A673 (cell line): ENCODE measurements around the gene NDUFV2. TPM values are rescaled to one million over a fixed set of nuclear protein-coding genes. Genes with fewer than 3 reads are reported as not detected.

Source experiments
- BruUV-seq: library from RNA; stranded (reverse); fragments of 400-500 nt; replicated peaks from 2 replicates; lab custom pipeline; 2021; lab: Mats Ljungman, UMichigan
- CTCF ChIA-PET: fragments of 300-600 bp; sonication (Branson Sonifier 250); formaldehyde crosslinking; loops from one replicate; lab custom pipeline; 2022; ENCODE audit warnings: antibody characterized with exemption; lab: Charles Lee
- POLR2A ChIA-PET: fragments of 300-600 bp; sonication (Branson Sonifier 250); formaldehyde crosslinking; loops from one replicate; lab custom pipeline; 2022; ENCODE audit warnings: antibody characterized with exemption; ENCODE audit not compliant: low non-redundant PET; lab: Charles Lee
- DNase-seq: peaks from one replicate; pipeline ENCODE4 v3.0.0-alpha.2; 2015; ENCODE audit warnings: low spot score
- H3K27ac ChIP-seq: fragments of 200-600 bp; sonication (generic); 2 replicates; pipeline ENCODE4 v1.5.1; 2016; ENCODE audit warnings: mixed run types, low read depth, mild to moderate bottlenecking, mixed read lengths, antibody characterized with exemption, low read length; ENCODE audit not compliant: poor library complexity, severe bottlenecking
- H3K27me3 ChIP-seq: fragments of 200-600 bp; sonication (generic); replicated peaks from 2 replicates; pipeline ENCODE4 v1.6.1; 2017; ENCODE audit warnings: mixed run types, low read depth, mild to moderate bottlenecking, mixed read lengths, antibody characterized with exemption, low read length; ENCODE audit not compliant: insufficient read depth, poor library complexity
- H3K36me3 ChIP-seq: fragments of 200-600 bp; sonication (generic); 2 replicates; pipeline ENCODE4 v1.6.1; 2016; ENCODE audit warnings: mixed run types, mild to moderate bottlenecking, mixed read lengths, antibody characterized with exemption, low read length; ENCODE audit not compliant: insufficient read depth, poor library complexity, severe bottlenecking
- H3K4me1 ChIP-seq: fragments of 200-600 bp; sonication (generic); 2 replicates; pipeline ENCODE4 v1.6.1; 2017; ENCODE audit warnings: mixed run types, mild to moderate bottlenecking, mixed read lengths, antibody characterized with exemption, low read length; ENCODE audit not compliant: insufficient read depth, poor library complexity, severe bottlenecking
- H3K4me3 ChIP-seq: fragments of 200-600 bp; sonication (generic); 2 replicates; pipeline ENCODE4 v1.5.1; 2016; ENCODE audit warnings: low read depth, mixed run types, mild to moderate bottlenecking, mixed read lengths, low read length; ENCODE audit not compliant: poor library complexity, severe bottlenecking
- H3K9me3 ChIP-seq: fragments of 200-600 bp; sonication (generic); 2 replicates; pipeline ENCODE4 v1.6.1; 2016; ENCODE audit warnings: mixed run types, low read depth, mild to moderate bottlenecking, mixed read lengths, antibody characterized with exemption, low read length; ENCODE audit not compliant: poor library complexity, severe bottlenecking
- EZH2 ChIP-seq: fragments of 200-600 bp; sonication (generic); IDR thresholded peaks from 2 replicates; pipeline ENCODE4 v1.6.1; 2017; ENCODE audit warnings: borderline replicate concordance, low read depth, mild to moderate bottlenecking, mixed read lengths, antibody characterized with exemption, low read length; ENCODE audit not compliant: poor library complexity, severe bottlenecking
- intact Hi-C: fragments of 100-400 bp; cut with micrococcal nuclease; formaldehyde crosslinking; loops from one replicate; pipeline ENCODE4 v1.10.0; 2022; ENCODE audit not compliant: unreplicated experiment
- total RNA-seq: library from RNA; stranded (reverse); gene quantifications from 2 replicates; pipeline ENCODE4 v1.2.3, GENCODE V29; 2021
- TF ChIP-seq, protein P1 (sequence below): fragments of 300-800, 200-600 bp; sonication (generic); conservative IDR thresholded peaks from 2 replicates; pipeline ENCODE4 v1.5.1; 2017; ENCODE audit warnings: low read depth, mild to moderate bottlenecking, antibody characterized with exemption, low read length, moderate library complexity, mixed read lengths

Gene NDUFV2
- total RNA-seq, 1 experiment from 2014 or later = 161 TPM

DNA sequence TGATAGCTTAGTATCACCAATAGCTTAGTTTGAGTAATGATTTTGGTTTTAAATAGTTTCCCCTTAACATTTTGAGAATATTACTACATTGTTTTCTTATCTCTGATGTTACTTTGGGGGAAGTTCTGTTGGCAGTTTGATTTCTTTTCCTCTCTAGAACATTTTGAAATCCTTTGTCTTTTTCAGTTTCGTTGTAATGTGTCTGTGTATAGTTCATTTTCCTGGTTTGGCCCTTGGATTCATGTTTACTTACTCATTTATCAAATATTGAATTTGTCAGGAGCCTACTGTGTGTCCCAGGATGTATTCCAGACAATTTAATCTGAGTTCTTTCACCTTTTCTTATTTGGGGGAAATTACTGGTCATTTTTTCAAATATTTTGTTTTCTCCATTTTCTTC is 50.8 kb downstream of the NDUFV2 start:
- BruUV-seq = no TSS peak
- H3K9me3 ChIP-seq = no peaks in the 10 kb centered on the region
- H3K4me3 ChIP-seq = no peak overlapping the region
- no peaks in the 10 kb centered on the region for H3K36me3 ChIP-seq
- intact Hi-C loops = no loop called here
- no peaks in the 10 kb centered on the region for H3K27me3 ChIP-seq
- DNase-seq = no peak
- CTCF ChIA-PET = no interaction called here
- no peak overlapping the region for H3K27ac ChIP-seq
- TF ChIP-seq, protein P1, sequence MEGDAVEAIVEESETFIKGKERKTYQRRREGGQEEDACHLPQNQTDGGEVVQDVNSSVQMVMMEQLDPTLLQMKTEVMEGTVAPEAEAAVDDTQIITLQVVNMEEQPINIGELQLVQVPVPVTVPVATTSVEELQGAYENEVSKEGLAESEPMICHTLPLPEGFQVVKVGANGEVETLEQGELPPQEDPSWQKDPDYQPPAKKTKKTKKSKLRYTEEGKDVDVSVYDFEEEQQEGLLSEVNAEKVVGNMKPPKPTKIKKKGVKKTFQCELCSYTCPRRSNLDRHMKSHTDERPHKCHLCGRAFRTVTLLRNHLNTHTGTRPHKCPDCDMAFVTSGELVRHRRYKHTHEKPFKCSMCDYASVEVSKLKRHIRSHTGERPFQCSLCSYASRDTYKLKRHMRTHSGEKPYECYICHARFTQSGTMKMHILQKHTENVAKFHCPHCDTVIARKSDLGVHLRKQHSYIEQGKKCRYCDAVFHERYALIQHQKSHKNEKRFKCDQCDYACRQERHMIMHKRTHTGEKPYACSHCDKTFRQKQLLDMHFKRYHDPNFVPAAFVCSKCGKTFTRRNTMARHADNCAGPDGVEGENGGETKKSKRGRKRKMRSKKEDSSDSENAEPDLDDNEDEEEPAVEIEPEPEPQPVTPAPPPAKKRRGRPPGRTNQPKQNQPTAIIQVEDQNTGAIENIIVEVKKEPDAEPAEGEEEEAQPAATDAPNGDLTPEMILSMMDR = no peak
- TF ChIP-seq EZH2 = no peak
- H3K4me1 ChIP-seq = no peaks in the 10 kb centered on the region
- POLR2A ChIA-PET = no interaction called here

DNA sequence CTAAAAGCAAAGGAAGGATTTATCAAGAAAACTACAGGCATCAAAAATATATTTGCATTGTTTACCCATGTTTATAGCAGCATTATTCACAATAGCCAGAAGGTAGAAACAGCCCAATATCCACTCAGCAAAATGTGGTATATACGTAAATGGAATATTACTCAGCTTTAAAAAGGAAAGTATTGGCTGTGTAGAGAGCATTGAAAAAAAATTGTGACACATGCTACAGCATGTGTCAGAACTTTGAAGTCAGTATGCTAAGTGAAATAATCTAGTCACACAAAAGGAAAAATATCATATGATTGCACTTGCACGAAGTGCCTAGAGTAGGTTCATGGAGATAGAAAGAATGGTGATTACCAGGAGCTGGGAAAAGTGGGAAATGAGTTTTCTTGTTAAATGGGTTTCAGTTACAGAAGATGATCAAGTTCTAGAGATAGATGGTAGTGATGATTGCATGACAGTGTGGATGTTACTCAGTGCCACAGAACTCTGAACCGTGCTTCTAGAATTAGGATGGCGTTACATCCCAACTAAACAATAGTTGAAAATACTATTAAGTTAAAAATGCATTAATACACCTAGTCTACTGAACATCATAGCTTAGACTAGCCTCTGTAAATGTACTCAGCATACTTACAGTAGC is 54.2 kb downstream of the NDUFV2 start:
- H3K36me3 ChIP-seq = no peaks in the 10 kb centered on the region
- H3K9me3 ChIP-seq = no peaks in the 10 kb centered on the region
- H3K27me3 ChIP-seq = no peaks in the 10 kb centered on the region
- no TSS peak for BruUV-seq
- H3K4me1 ChIP-seq = no peaks in the 10 kb centered on the region
- no peak for DNase-seq
- no peak overlapping the region for H3K27ac ChIP-seq
- POLR2A ChIA-PET = no interaction called here
- CTCF ChIA-PET = no interaction called here
- TF ChIP-seq, protein P1 = no peak
- TF ChIP-seq EZH2 = no peak
- no peak overlapping the region for H3K4me3 ChIP-seq
- intact Hi-C loops = no loop called here

- TF ChIP-seq, protein P1 = no peak
- Histone ChIP-seq H3K36me3 (no peaks in the 10 kb centered on the region), H3K4me3 (no peak overlapping the region), H3K9me3 (no peaks in the 10 kb centered on the region), H3K27me3 (no peaks in the 10 kb centered on the region), H3K27ac (no peak overlapping the region), H3K4me1 (no peaks in the 10 kb centered on the region)
- no peak for DNase-seq
- ChIA-PET CTCF (no interaction called here), POLR2A (no interaction called here)
- BruUV-seq = no TSS peak
- intact Hi-C loops = no loop called here
Observed at GRCh38 chr18:9157806-9158205, 55.3 kb downstream of the NDUFV2 start.
